Activated CD4-positive, alpha-beta T cell treated with anti-CD3 and anti-CD28 coated beads, Interleukin-2, amount 50 U/mL, for 16 hours (primary cell): ENCODE results near the gene PRPF19.
"Not testable (repeated sequence)": the region's sequence is repeated elsewhere in the genome, so short reads cannot be mapped to it uniquely, and the experiment has no call there.

Experiments
- DNase-seq: peaks from one replicate; pipeline ENCODE4 v3.0.0-alpha.2; 2020

The PRPF19 gene

GRCh38 chr11:60922906-60923305 is 16.5 kb upstream of the PRPF19 start:
- no peak for DNase-seq

- no peak for DNase-seq
Observed at GRCh38 chr11:60921777-60922335, 15.5 kb upstream of the PRPF19 start.

GRCh38 chr11:60921259-60921658 is 14.9 kb upstream of the PRPF19 start:
- DNase-seq = no peak

GRCh38 chr11:60919956-60920355 is 13.6 kb upstream of the PRPF19 start:
- no peak for DNase-seq

GRCh38 chr11:60919320-60919719 is 12.9 kb upstream of the PRPF19 start:
- no peak for DNase-seq

- DNase-seq = no peak
Observed at GRCh38 chr11:60918939-60919265, 12.5 kb upstream of the PRPF19 start.

- no peak for DNase-seq
Observed at GRCh38 chr11:60918251-60918938, 12.0 kb upstream of the PRPF19 start.

- no peak for DNase-seq
Observed at GRCh38 chr11:60917267-60917666, 10.9 kb upstream of the PRPF19 start.

GRCh38 chr11:60916669-60917206 is 10.4 kb upstream of the PRPF19 start:
- DNase-seq = no peak

- DNase-seq = peak; percentile 90
Observed at GRCh38 chr11:60915248-60915914, 9.0 kb upstream of the PRPF19 start.

- no peak for DNase-seq
Observed at GRCh38 chr11:60914633-60915247, 8.4 kb upstream of the PRPF19 start.

- DNase-seq = peak; percentile 92
Observed at GRCh38 chr11:60913793-60914632, 7.6 kb upstream of the PRPF19 start, which contains the start of gene TMEM109. TMEM109 (plus strand) TSS chr11:60914158; CDS start chr11:60919694, 5,536 bp downstream.

- DNase-seq = no peak
Observed at GRCh38 chr11:60912851-60913528, 6.6 kb upstream of the PRPF19 start.

- DNase-seq = no peak
Observed at GRCh38 chr11:60912223-60912850, 6.0 kb upstream of the PRPF19 start.

- DNase-seq = no peak
Observed at GRCh38 chr11:60910711-60911380, 4.5 kb upstream of the PRPF19 start.

- no peak for DNase-seq
Observed at GRCh38 chr11:60910281-60910687, 3.9 kb upstream of the PRPF19 start.

- not testable (repeated sequence) for DNase-seq
Observed at GRCh38 chr11:60909680-60910280, 3.4 kb upstream of the PRPF19 start.

- no peak for DNase-seq
Observed at GRCh38 chr11:60908803-60909202, 2.4 kb upstream of the PRPF19 start.

- peak; percentile 27 for DNase-seq
Observed at GRCh38 chr11:60905551-60906113, 753 bp downstream of the PRPF19 start.

GRCh38 chr11:60905047-60905446 is 1.3 kb downstream of the PRPF19 start:
- no peak for DNase-seq
